SK-N-SH (cell line): ENCODE data around the gene DHX9. TPM values are rescaled to one million over a fixed set of nuclear protein-coding genes. Genes with fewer than 3 reads are reported as not detected.

Experiments used
- CTCF ChIA-PET: fragments of 300-600, 350-600 bp; formaldehyde crosslinking; extraction: SDS; loops from one replicate; lab custom pipeline; 2021; lab: Yijun Ruan, JAX
- POLR2A ChIA-PET: fragments of 350-600 bp; sonication (Branson Sonifier 250); formaldehyde crosslinking; extraction: SDS; loops from one replicate; lab custom pipeline; 2020; ENCODE audit warnings: antibody characterized with exemption, inconsistent platforms; lab: Yijun Ruan, JAX
- DNase-seq: peaks from one replicate; pipeline ENCODE4 v3.0.0; 2012
- H2AFZ ChIP-seq: fragments of 200-600 bp; sonication (generic); 2 replicates; pipeline ENCODE4 v1.8.1; 2016; ENCODE audit warnings: antibody characterized with exemption, mild to moderate bottlenecking, low read depth
- H3F3A ChIP-seq: fragments of 200-600 bp; sonication (generic); replicated peaks from 2 replicates; pipeline ENCODE3; 2016; ENCODE audit warnings: antibody characterized with exemption, mild to moderate bottlenecking; ENCODE audit not compliant: insufficient read depth
- H3K27ac ChIP-seq, 2 experiments: fragments of 200-500 bp in 1 of 2; fragments of 200-600 bp in 1 of 2; sonication (Bioruptor generic) in 1 of 2; sonication (generic), shearing (Covaris generic) in 1 of 2; 2 replicates each; pipeline versions ENCODE4 v1.5.1 to v1.6.1; 2014 to 2016; ENCODE audit warnings: low read depth in 2 of 2, inconsistent platforms in 1 of 2, low read length in 1 of 2, mild to moderate bottlenecking in 1 of 2, mixed read lengths in 1 of 2
- H3K27me3 ChIP-seq: fragments of 200-600 bp; sonication (generic), shearing (Covaris generic); 2 replicates; pipeline ENCODE4 v1.6.1; 2016; ENCODE audit warnings: mixed run types; ENCODE audit not compliant: insufficient read depth
- H3K36me3 ChIP-seq, 2 experiments: fragments of 200-500 bp in 1 of 2; fragments of 200-600 bp in 1 of 2; sonication (Bioruptor generic) in 1 of 2; sonication (generic) in 1 of 2; replicated peaks in 1 of 2; 2 replicates each; pipeline versions ENCODE3 to v1.5.1; 2014 to 2016; ENCODE audit warnings: low read length in 1 of 2, mild to moderate bottlenecking in 1 of 2; ENCODE audit not compliant: insufficient read depth in 2 of 2, control insufficient read depth in 1 of 2
- H3K4me1 ChIP-seq, 2 experiments: fragments of 200-500 bp in 1 of 2; fragments of 200-600 bp in 1 of 2; sonication (Bioruptor generic) in 1 of 2; sonication (generic), shearing (Covaris generic) in 1 of 2; 2 replicates each; pipeline versions ENCODE4 v1.5.1 to v1.6.1; 2014 to 2016; ENCODE audit warnings: low read depth in 1 of 2, low read length in 1 of 2, mixed run types in 1 of 2; ENCODE audit not compliant: insufficient read depth in 2 of 2, control insufficient read depth in 1 of 2
- H3K4me2 ChIP-seq: fragments of 200-600 bp; sonication (generic), shearing (Covaris generic); 2 replicates; pipeline ENCODE4 v1.6.1; 2017; ENCODE audit warnings: mixed run types
- H3K4me3 ChIP-seq, 2 experiments: fragments of 200-500 bp in 1 of 2; fragments of 200-600 bp in 1 of 2; sonication (Bioruptor generic) in 1 of 2; sonication (generic), shearing (Covaris generic) in 1 of 2; 2 replicates each; pipeline versions ENCODE4 v1.5.1 to v1.8.1; 2014 to 2016; ENCODE audit warnings: low read depth in 2 of 2, inconsistent platforms in 1 of 2, low read length in 1 of 2, mild to moderate bottlenecking in 1 of 2, mixed read lengths in 1 of 2, moderate library complexity in 1 of 2
- H3K79me2 ChIP-seq: fragments of 200-600 bp; sonication (generic); 2 replicates; pipeline ENCODE4 v1.8.1; 2017; ENCODE audit warnings: mild to moderate bottlenecking; ENCODE audit not compliant: insufficient read depth
- H3K9ac ChIP-seq: fragments of 200-600 bp; sonication (generic); 2 replicates; pipeline ENCODE4 v1.6.1; 2017; ENCODE audit warnings: mixed run types
- H3K9me2 ChIP-seq: fragments of 200-600 bp; sonication (generic); 2 replicates; pipeline ENCODE4 v1.6.1; 2017; ENCODE audit warnings: mixed run types
- H3K9me3 ChIP-seq: fragments of 200-600 bp; sonication (generic); 2 replicates; pipeline ENCODE4 v1.6.1; 2017; ENCODE audit warnings: mixed run types, mild to moderate bottlenecking, moderate library complexity
- H4K20me1 ChIP-seq: fragments of 200-600 bp; sonication (generic); 2 replicates; pipeline ENCODE4 v1.6.1; 2017; ENCODE audit warnings: mild to moderate bottlenecking, mixed run types; ENCODE audit not compliant: insufficient read depth
- EP300 ChIP-seq, 2 experiments: IDR thresholded peaks; 2 replicates each; pipeline versions ENCODE4 v1.4.0 to v1.6.1; 2012; ENCODE audit warnings: borderline replicate concordance in 1 of 2, low read depth in 1 of 2, low read length in 1 of 2
- FOSL2 ChIP-seq: IDR thresholded peaks from 2 replicates; pipeline ENCODE4 v1.4.0; 2012; ENCODE audit warnings: low read depth, mild to moderate bottlenecking, moderate library complexity, borderline replicate concordance
- FOXM1 ChIP-seq: IDR thresholded peaks from 2 replicates; pipeline ENCODE4 v1.4.0; 2012; ENCODE audit warnings: low read depth, mild to moderate bottlenecking
- GABPA ChIP-seq: IDR thresholded peaks from 2 replicates; pipeline ENCODE4 v1.4.0; 2012; ENCODE audit warnings: low read depth, mild to moderate bottlenecking
- MEF2A ChIP-seq: IDR thresholded peaks from 2 replicates; pipeline ENCODE4 v1.4.0; 2012; ENCODE audit warnings: low read depth, borderline replicate concordance
- MXI1 ChIP-seq: IDR thresholded peaks from 2 replicates; pipeline ENCODE4 v1.6.1; 2012; ENCODE audit warnings: mild to moderate bottlenecking, low read depth, low read length, improper control_type of control experiment
- NRF1 ChIP-seq: IDR thresholded peaks from 2 replicates; pipeline ENCODE4 v1.6.1; 2012; ENCODE audit warnings: low read depth, mild to moderate bottlenecking, low read length
- POLR2AphosphoS5 ChIP-seq: IDR thresholded peaks from 2 replicates; pipeline ENCODE4 v1.6.1; 2012; ENCODE audit warnings: low read depth, low read length
- RAD21 ChIP-seq: IDR thresholded peaks from 2 replicates; pipeline ENCODE4 v1.6.1; 2012; ENCODE audit warnings: mild to moderate bottlenecking, low read length
- RFX5 ChIP-seq: IDR thresholded peaks from 2 replicates; pipeline ENCODE4 v1.6.1; 2012; ENCODE audit warnings: mild to moderate bottlenecking, improper control_type of control experiment, low read length
- SIN3A ChIP-seq: IDR thresholded peaks from 2 replicates; pipeline ENCODE4 v1.6.1; 2012; ENCODE audit warnings: low read depth, mild to moderate bottlenecking, low read length, moderate library complexity, borderline replicate concordance
- TCF12 ChIP-seq: IDR thresholded peaks from 2 replicates; pipeline ENCODE4 v1.4.0; 2012
- YY1 ChIP-seq: IDR thresholded peaks from 2 replicates; pipeline ENCODE4 v1.4.0; 2012; ENCODE audit warnings: low read depth, mild to moderate bottlenecking
- WGBS: methylation state at CpG from one replicate; pipeline ENCODE4 v1.1.6; 2017; ENCODE audit warnings: low lambda C conversion rate; 5-methylcytosine and 5-hydroxymethylcytosine counted together
- polyA plus RNA-seq, 3 experiments: library from polyadenylated mRNA; depleted of rRNA; stranded (reverse); fragments of >200 nt; gene quantifications; 2 replicates each; pipeline ENCODE4 v1.2.3, GENCODE V29; 2012
- TF ChIP-seq, protein P1 (sequence below): IDR thresholded peaks from 2 replicates; pipeline ENCODE4 v1.6.1; 2012; ENCODE audit warnings: mild to moderate bottlenecking, low read depth, low read length, moderate library complexity
- TF ChIP-seq, protein P2 (sequence below): IDR thresholded peaks from 2 replicates; pipeline ENCODE4 v1.4.0; 2012; ENCODE audit warnings: low read depth, borderline replicate concordance
- TF ChIP-seq, protein P3 (sequence below): IDR thresholded peaks from 2 replicates; pipeline ENCODE4 v1.4.0; 2012; ENCODE audit warnings: low read depth, borderline replicate concordance

The DHX9 gene
- polyA plus RNA-seq, 1 of the 3 experiments (the other 2 are of a cell fraction) = 145 TPM

DNA sequence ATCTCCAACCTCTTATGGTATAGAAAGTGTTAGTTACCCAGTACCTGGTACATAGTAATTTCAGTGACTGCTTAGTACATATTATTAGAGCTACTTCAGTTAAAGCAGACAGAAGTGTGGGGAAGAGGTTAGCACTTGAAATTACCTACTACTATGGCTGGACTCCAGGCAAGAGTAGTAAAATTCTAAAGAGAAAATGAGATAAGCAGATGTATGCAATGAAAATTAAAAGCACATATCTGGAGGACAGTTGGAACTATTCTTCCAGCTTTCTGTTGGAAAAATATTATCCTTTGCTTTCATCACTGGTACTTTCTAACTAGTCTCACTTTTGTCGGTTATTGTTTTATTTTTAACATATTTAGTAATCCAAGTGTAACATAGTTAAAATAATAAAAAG is 23.7 kb downstream of the DHX9 start:
- Histone ChIP-seq H3K9me2 (no peaks in the 10 kb centered on the region), H3K27ac (peak overlapping the region in 1 of 2 experiments; percentile 34; a peak in 2 of 4 replicates), H2AFZ (no peak overlapping the region), H3K4me2 (no peak overlapping the region), H3K9me3 (no peaks in the 10 kb centered on the region), H3K4me1 (peaks cover 0 to 7% of the 10 kb centered on the region in 2 experiments; a peak in 1 of 4 replicates), H3K27me3 (no peaks in the 10 kb centered on the region), H3K79me2 (peaks cover 82% of the 10 kb centered on the region), H4K20me1 (peaks cover 20% of the 10 kb centered on the region), H3F3A (peaks cover 32% of the 10 kb centered on the region), H3K36me3 (peaks cover 99 to 100% of the 10 kb centered on the region in 2 experiments), H3K4me3 (no peak overlapping the region), H3K9ac (no peak overlapping the region)
- ChIA-PET CTCF (interaction anchor here (0.9 kb wide), 1 partner anchor 9 kb away, joined by 3 read pairs; no protein-coding TSS in a partner anchor), POLR2A (no interaction called here)
- 96% methylated on average over 1 of the region's 1 CpG for WGBS
- DNase-seq = no peak
- TF ChIP-seq YY1 (no peak), FOSL2 (no peak), MEF2A (no peak), NRF1 (no peak), TCF12 (no peak), RAD21 (no peak), EP300 (IDR thresholded peaks at IDR 0.05; ENCODE audit: borderline replicate concordance in 1 of 2, low read depth in 1 of 2, low read length in 1 of 2) (no peak), POLR2AphosphoS5 (no peak), SIN3A (no peak), FOXM1 (no peak)
- TF ChIP-seq, protein P1, sequence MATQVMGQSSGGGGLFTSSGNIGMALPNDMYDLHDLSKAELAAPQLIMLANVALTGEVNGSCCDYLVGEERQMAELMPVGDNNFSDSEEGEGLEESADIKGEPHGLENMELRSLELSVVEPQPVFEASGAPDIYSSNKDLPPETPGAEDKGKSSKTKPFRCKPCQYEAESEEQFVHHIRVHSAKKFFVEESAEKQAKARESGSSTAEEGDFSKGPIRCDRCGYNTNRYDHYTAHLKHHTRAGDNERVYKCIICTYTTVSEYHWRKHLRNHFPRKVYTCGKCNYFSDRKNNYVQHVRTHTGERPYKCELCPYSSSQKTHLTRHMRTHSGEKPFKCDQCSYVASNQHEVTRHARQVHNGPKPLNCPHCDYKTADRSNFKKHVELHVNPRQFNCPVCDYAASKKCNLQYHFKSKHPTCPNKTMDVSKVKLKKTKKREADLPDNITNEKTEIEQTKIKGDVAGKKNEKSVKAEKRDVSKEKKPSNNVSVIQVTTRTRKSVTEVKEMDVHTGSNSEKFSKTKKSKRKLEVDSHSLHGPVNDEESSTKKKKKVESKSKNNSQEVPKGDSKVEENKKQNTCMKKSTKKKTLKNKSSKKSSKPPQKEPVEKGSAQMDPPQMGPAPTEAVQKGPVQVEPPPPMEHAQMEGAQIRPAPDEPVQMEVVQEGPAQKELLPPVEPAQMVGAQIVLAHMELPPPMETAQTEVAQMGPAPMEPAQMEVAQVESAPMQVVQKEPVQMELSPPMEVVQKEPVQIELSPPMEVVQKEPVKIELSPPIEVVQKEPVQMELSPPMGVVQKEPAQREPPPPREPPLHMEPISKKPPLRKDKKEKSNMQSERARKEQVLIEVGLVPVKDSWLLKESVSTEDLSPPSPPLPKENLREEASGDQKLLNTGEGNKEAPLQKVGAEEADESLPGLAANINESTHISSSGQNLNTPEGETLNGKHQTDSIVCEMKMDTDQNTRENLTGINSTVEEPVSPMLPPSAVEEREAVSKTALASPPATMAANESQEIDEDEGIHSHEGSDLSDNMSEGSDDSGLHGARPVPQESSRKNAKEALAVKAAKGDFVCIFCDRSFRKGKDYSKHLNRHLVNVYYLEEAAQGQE = no peak

- Histone ChIP-seq H3K9ac (no peak overlapping the region), H3K4me2 (no peak overlapping the region), H3K9me3 (no peaks in the 10 kb centered on the region), H3K36me3 (peaks cover 99 to 100% of the 10 kb centered on the region in 2 experiments), H2AFZ (no peak overlapping the region), H3K79me2 (peaks cover 80% of the 10 kb centered on the region), H3K27me3 (no peaks in the 10 kb centered on the region), H4K20me1 (peaks cover 20% of the 10 kb centered on the region), H3K4me3 (no peak overlapping the region), H3K4me1 (peaks cover 0 to 7% of the 10 kb centered on the region in 2 experiments; a peak in 1 of 4 replicates), H3K9me2 (no peaks in the 10 kb centered on the region), H3F3A (peaks cover 27% of the 10 kb centered on the region), H3K27ac (no peak overlapping the region)
- WGBS = 94% methylated on average over 5 of the region's 5 CpGs
- POLR2A ChIA-PET = no interaction called here
- DNase-seq = no peak
- CTCF ChIA-PET = no interaction called here
- TF ChIP-seq, protein P2, sequence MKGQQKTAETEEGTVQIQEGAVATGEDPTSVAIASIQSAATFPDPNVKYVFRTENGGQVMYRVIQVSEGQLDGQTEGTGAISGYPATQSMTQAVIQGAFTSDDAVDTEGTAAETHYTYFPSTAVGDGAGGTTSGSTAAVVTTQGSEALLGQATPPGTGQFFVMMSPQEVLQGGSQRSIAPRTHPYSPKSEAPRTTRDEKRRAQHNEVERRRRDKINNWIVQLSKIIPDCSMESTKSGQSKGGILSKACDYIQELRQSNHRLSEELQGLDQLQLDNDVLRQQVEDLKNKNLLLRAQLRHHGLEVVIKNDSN = no peak
- no peak for TF ChIP-seq MXI1
- no peak for TF ChIP-seq GABPA
- no peak for TF ChIP-seq TCF12
- TF ChIP-seq EP300 (IDR thresholded peaks at IDR 0.05; ENCODE audit: borderline replicate concordance in 1 of 2, low read depth in 1 of 2, low read length in 1 of 2) = no peak
- TF ChIP-seq, protein P3, sequence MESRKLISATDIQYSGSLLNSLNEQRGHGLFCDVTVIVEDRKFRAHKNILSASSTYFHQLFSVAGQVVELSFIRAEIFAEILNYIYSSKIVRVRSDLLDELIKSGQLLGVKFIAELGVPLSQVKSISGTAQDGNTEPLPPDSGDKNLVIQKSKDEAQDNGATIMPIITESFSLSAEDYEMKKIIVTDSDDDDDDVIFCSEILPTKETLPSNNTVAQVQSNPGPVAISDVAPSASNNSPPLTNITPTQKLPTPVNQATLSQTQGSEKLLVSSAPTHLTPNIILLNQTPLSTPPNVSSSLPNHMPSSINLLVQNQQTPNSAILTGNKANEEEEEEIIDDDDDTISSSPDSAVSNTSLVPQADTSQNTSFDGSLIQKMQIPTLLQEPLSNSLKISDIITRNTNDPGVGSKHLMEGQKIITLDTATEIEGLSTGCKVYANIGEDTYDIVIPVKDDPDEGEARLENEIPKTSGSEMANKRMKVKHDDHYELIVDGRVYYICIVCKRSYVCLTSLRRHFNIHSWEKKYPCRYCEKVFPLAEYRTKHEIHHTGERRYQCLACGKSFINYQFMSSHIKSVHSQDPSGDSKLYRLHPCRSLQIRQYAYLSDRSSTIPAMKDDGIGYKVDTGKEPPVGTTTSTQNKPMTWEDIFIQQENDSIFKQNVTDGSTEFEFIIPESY = no peak
- TF ChIP-seq, protein P1 = no peak
- TF ChIP-seq RFX5 = no peak
- TF ChIP-seq FOSL2 = no peak
- no peak for TF ChIP-seq YY1
Observed at GRCh38 chr1:182863940-182864339, 24.8 kb downstream of the DHX9 start.
